ENCODE results near the gene SOWAHB. TPM values are rescaled to one million over a fixed set of nuclear protein-coding genes. Genes with fewer than 3 reads are reported as not detected.

SOWAHB gene
- total and polyA plus RNA-seq, 9 donors: 0.05 to 1.3 (median 0.11) TPM; not detected in 3

DNA sequence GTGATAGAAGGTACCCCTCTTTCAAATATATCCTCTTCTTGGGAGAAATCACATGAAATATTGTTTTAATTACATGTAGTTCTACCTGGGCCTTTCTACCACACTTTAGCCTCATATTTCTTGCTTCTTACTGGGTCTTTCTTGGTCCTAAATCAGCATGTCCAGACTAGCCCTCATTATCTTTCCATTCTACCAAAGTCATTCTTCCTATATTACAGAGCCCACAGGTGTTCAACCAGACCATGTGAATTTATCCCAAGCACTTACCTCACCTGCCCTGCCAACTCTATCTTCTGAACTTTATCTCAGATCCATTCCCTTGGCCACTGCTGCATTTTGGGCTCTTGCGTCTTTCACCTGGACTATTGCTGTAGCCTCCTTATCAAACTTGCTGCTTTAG, 11.8 kb upstream of the SOWAHB start:
- H3K27ac ChIP-seq: no peak overlapping the region
- no peak overlapping the region for H3K4me3 ChIP-seq
- 97 to 100% (median 100%) methylated on average over 1 of the region's 1 CpG for WGBS, 3 donors
- H3K9me3 ChIP-seq: no peaks in the 10 kb centered on the region
- TF ChIP-seq EP300 (IDR thresholded peaks at IDR 0.05) (no peak), POLR2A (IDR thresholded peaks at IDR 0.05) (no peak)
- TF ChIP-seq, protein P1, sequence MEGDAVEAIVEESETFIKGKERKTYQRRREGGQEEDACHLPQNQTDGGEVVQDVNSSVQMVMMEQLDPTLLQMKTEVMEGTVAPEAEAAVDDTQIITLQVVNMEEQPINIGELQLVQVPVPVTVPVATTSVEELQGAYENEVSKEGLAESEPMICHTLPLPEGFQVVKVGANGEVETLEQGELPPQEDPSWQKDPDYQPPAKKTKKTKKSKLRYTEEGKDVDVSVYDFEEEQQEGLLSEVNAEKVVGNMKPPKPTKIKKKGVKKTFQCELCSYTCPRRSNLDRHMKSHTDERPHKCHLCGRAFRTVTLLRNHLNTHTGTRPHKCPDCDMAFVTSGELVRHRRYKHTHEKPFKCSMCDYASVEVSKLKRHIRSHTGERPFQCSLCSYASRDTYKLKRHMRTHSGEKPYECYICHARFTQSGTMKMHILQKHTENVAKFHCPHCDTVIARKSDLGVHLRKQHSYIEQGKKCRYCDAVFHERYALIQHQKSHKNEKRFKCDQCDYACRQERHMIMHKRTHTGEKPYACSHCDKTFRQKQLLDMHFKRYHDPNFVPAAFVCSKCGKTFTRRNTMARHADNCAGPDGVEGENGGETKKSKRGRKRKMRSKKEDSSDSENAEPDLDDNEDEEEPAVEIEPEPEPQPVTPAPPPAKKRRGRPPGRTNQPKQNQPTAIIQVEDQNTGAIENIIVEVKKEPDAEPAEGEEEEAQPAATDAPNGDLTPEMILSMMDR (IDR thresholded peaks at IDR 0.05): no peak
- no peaks in the 10 kb centered on the region for H3K36me3 ChIP-seq
- intact Hi-C loops (cut with DNase I): no loop called here
- no peaks in the 10 kb centered on the region for H3K4me1 ChIP-seq (ENCODE audit: insufficient read depth)
- no peak for DNase-seq
- H3K27me3 ChIP-seq: no peaks in the 10 kb centered on the region

DNA sequence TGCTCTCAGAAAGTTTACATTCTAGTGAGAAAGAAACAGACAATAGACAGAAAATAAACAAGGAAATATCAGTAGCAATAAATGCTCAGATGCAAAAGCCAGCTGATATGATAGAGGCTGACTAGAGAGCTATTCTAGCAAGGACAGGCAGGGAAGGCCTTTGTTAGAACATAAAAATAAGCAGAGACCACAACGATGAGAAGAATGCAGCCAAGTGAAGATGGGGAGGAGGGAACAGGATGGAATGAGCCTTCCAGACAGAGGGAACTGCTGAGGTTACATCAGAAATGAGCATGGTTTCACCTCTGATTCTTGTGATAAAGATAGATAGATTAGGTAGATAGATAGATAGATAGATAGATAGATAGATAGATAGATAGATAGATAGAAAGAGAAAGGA, 7.6 kb upstream of the SOWAHB start:
- no peaks in the 10 kb centered on the region for H3K4me1 ChIP-seq (ENCODE audit: insufficient read depth)
- no peaks in the 10 kb centered on the region for H3K27me3 ChIP-seq
- H3K36me3 ChIP-seq: no peaks in the 10 kb centered on the region
- TF ChIP-seq POLR2A (IDR thresholded peaks at IDR 0.05): no peak
- TF ChIP-seq EP300 (IDR thresholded peaks at IDR 0.05): no peak
- TF ChIP-seq, protein P1 (IDR thresholded peaks at IDR 0.05): no peak
- 5 to 20% (median 12%) methylated on average over 1 of the region's 1 CpG for WGBS, 3 donors
- intact Hi-C loops (cut with DNase I): no loop called here
- H3K4me3 ChIP-seq: no peak overlapping the region
- H3K27ac ChIP-seq: no peak overlapping the region
- DNase-seq: no peak
- no peaks in the 10 kb centered on the region for H3K9me3 ChIP-seq

DNA sequence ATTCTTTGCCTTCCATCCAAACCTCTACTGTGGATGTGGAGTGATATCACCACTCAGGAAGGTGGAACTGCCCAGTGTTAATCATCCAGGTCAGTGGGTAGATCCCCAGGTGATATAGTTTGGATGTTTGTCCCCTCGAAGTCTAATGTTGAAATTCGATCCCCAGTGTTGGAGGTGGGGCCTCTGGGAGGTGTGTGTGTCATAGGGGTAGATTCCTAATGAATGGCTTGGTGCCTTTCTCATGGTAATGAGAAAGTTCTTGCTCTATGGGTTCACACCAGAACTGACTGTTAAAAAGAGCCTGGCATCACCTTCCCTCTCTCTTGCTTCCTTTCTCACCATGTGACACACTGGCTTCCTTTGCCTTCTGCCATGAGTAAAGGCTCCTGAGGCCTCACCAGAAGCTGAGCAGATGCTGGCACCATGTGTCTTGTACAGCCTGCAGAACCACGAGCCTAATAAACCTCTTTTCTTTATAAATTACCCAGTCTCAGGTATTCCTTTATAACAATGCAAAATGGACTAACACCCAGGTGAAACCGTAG, 6.8 kb upstream of the SOWAHB start:
- no peak overlapping the region for H3K27ac ChIP-seq
- 74 to 83% (median 82%) methylated on average over 4 of the region's 4 CpGs for WGBS, 3 donors
- H3K9me3 ChIP-seq: no peaks in the 10 kb centered on the region
- H3K27me3 ChIP-seq: no peaks in the 10 kb centered on the region
- DNase-seq: no peak
- intact Hi-C loops (cut with DNase I): no loop called here
- H3K4me1 ChIP-seq (ENCODE audit: insufficient read depth): no peaks in the 10 kb centered on the region
- H3K4me3 ChIP-seq: no peak overlapping the region
- H3K36me3 ChIP-seq: no peaks in the 10 kb centered on the region
- no peak for TF ChIP-seq POLR2A (IDR thresholded peaks at IDR 0.05)
- TF ChIP-seq EP300 (IDR thresholded peaks at IDR 0.05): no peak
- TF ChIP-seq, protein P1 (IDR thresholded peaks at IDR 0.05): no peak

DNA sequence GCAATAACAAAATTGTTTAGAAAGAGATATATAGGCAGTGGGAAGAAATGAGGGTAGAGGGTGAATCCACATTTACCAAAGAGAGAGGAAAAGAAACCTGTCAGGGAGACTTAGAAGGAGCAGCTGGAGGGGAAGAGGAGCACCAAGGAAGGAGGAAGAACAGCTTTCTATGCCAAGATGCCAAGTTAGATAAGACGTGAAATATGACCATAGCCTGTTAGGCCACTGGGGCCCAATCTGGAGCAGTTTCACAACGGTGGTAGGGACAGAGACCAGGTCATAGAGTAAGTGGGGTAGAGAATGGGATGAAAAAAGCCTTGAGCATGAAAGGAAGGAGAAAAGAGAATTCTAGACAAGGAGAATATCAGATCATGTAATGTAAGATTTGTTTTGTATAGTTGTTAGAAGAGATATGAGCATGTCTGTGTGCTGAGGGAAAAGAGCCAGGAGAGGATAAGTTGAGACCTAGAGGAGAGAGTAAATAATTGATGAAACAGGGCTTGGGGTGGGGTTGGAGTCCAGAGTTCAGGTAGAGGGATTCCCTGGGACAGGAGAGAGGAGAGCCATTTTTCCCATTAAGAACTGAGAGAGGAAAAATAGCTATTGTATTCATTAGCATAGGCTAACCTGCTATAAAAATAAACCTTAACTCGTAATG, 4.4 kb upstream of the SOWAHB start:
- Histone ChIP-seq H3K27ac (no peak overlapping the region), H3K36me3 (no peaks in the 10 kb centered on the region), H3K9me3 (no peaks in the 10 kb centered on the region), H3K27me3 (no peaks in the 10 kb centered on the region), H3K4me3 (no peak overlapping the region), H3K4me1 (ENCODE audit: insufficient read depth) (peaks cover 3% of the 10 kb centered on the region)
- DNase-seq: no peak
- TF ChIP-seq, protein P1 (IDR thresholded peaks at IDR 0.05): no peak
- TF ChIP-seq POLR2A (IDR thresholded peaks at IDR 0.05) (no peak), EP300 (IDR thresholded peaks at IDR 0.05) (no peak)
- 60 to 79% (median 76%) methylated on average over 3 of the region's 3 CpGs for WGBS, 3 donors
- intact Hi-C loops (cut with DNase I): no loop called here

Measured in ovary (tissue), 9 donors.